Nephron (organoid): ENCODE data around the gene GNB5.
A peak's percentile ranks its signal among the peaks of the same experiment; 100 is the strongest.

ENCODE experiments used
- H3K27ac Mint-ChIP-seq, 3 experiments: 2 replicates each; pipeline ENCODE4 v1.8.0; 2020; ENCODE audit warnings: mixed read lengths in 3 of 3, mild to moderate bottlenecking in 2 of 3, moderate library complexity in 1 of 3
- H3K27me3 Mint-ChIP-seq: 2 replicates; pipeline ENCODE4 v1.8.0; 2021; ENCODE audit warnings: low read depth, mild to moderate bottlenecking, moderate library complexity, mixed read lengths
- H3K36me3 Mint-ChIP-seq: 2 replicates; pipeline ENCODE4 v1.8.0; 2020; ENCODE audit warnings: low read depth, mixed read lengths
- H3K4me1 Mint-ChIP-seq: 2 replicates; pipeline ENCODE4 v1.8.0; 2020; ENCODE audit warnings: mixed read lengths
- H3K4me3 Mint-ChIP-seq, 3 experiments: 2 replicates each; pipeline ENCODE4 v1.8.0; 2020; ENCODE audit warnings: mild to moderate bottlenecking in 3 of 3, mixed read lengths in 3 of 3, moderate library complexity in 2 of 3
- H3K9me3 Mint-ChIP-seq: 2 replicates; pipeline ENCODE4 v1.8.0; 2020; ENCODE audit warnings: mixed read lengths
- TF ChIP-seq, protein P1 (sequence below), 3 experiments: fragments of 200-600 bp; sonication (generic); IDR thresholded peaks; one replicate each; pipeline ENCODE4 v1.5.0; 2021; ENCODE audit warnings: antibody characterized with exemption in 3 of 3; ENCODE audit not compliant: unreplicated experiment in 3 of 3

The GNB5 gene

DNA sequence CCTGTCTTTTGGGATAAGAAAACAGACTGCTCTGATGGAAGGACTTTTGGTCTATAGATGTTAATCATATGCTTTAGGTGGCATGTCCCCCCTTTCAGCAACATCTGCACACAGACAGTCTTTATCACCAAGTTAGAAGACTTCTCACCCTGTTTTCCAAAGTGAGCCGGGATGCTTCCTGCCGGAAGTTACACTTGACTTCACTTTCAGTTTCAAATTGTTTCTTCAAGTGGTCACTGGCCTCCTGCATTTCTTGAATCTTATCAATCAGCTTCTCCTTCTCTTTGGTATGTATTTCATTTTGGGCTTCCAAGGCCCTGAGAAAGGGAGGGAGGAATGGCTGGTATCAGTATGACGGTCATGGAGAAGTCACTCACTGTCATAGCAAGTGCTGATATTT is 27.2 kb upstream of the GNB5 start:
- H3K36me3 Mint-ChIP-seq: peaks cover 14% of the 10 kb centered on the region
- peaks cover 10% of the 10 kb centered on the region for H3K4me1 Mint-ChIP-seq
- no peak overlapping the region for H3K4me3 Mint-ChIP-seq
- peaks cover 5% of the 10 kb centered on the region for H3K27me3 Mint-ChIP-seq
- H3K9me3 Mint-ChIP-seq: no peaks in the 10 kb centered on the region
- H3K27ac Mint-ChIP-seq: no peak overlapping the region
- TF ChIP-seq, protein P1, sequence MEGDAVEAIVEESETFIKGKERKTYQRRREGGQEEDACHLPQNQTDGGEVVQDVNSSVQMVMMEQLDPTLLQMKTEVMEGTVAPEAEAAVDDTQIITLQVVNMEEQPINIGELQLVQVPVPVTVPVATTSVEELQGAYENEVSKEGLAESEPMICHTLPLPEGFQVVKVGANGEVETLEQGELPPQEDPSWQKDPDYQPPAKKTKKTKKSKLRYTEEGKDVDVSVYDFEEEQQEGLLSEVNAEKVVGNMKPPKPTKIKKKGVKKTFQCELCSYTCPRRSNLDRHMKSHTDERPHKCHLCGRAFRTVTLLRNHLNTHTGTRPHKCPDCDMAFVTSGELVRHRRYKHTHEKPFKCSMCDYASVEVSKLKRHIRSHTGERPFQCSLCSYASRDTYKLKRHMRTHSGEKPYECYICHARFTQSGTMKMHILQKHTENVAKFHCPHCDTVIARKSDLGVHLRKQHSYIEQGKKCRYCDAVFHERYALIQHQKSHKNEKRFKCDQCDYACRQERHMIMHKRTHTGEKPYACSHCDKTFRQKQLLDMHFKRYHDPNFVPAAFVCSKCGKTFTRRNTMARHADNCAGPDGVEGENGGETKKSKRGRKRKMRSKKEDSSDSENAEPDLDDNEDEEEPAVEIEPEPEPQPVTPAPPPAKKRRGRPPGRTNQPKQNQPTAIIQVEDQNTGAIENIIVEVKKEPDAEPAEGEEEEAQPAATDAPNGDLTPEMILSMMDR (IDR thresholded peaks at IDR 0.05; ENCODE audit: unreplicated experiment in 3 of 3): no peak

DNA sequence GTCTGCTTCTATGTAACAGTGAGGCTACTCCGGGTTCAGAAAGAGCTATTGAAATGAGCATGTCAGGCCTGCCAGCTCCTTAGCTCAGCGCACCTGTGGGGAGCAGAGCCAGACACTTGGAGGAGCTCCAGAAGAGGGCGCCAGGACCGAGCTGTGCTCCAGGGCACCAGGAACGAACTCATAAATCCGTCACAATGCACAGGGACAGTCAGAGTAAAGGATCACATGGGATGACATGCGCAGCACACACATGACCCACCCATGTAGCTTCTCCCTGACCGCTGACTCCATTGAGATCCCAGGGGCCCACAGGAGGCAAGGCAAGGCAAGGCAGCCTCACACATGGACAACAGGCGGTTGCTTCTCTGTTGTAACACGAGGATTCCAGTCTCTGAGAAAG is 26.0 kb upstream of the GNB5 start:
- H3K27ac Mint-ChIP-seq: no peak overlapping the region
- peaks cover 10% of the 10 kb centered on the region for H3K4me1 Mint-ChIP-seq
- H3K27me3 Mint-ChIP-seq: no peaks in the 10 kb centered on the region
- H3K9me3 Mint-ChIP-seq: no peaks in the 10 kb centered on the region
- H3K36me3 Mint-ChIP-seq: peaks cover 7% of the 10 kb centered on the region
- H3K4me3 Mint-ChIP-seq: no peak overlapping the region
- TF ChIP-seq, protein P1 (IDR thresholded peaks at IDR 0.05; ENCODE audit: unreplicated experiment in 3 of 3): no peak

DNA sequence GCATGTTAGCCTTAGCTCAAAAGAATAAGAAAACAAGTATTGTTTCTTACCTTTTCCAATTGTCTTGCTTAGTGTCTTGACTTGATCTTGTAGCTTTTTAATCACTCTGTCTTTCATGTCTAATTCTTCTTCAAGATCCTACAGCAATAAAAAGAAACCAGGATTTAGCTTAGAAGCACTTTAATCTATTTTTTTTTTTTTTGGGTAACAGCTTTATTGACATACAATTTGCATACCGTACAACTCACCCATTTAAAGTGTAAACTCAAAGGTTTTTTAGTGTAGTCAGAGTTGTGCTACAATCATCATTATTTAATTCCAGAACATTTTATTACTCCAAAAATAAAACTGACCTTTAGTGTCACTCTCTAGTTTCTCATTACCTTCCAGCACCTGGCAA is 23.4 kb upstream of the GNB5 start:
- Mint-ChIP-seq H3K9me3 (no peaks in the 10 kb centered on the region), H3K4me3 (no peak overlapping the region), H3K36me3 (peaks cover 4% of the 10 kb centered on the region), H3K27me3 (no peaks in the 10 kb centered on the region), H3K4me1 (peaks cover 10% of the 10 kb centered on the region), H3K27ac (no peak overlapping the region)
- TF ChIP-seq, protein P1 (IDR thresholded peaks at IDR 0.05; ENCODE audit: unreplicated experiment in 3 of 3): no peak

DNA sequence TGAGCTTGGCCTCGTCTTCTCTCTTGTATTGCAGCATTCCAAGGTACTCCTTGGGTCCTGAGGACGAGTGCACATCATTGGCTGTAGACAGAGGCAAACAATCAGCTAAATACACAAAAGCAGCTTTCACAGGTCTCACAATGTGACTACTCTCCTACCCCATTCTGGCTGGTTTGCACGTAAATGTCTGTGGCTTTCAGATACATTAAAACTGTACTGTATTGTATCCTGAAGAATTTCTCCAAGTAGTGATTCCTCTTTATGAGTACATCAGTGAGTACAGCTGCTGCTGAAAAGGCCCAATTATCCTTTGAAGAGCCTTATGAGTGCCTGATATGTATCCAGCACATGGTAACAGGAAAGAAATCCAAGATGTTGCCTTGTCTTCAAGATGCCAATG is 22.0 kb upstream of the GNB5 start:
- no peaks in the 10 kb centered on the region for H3K9me3 Mint-ChIP-seq
- H3K36me3 Mint-ChIP-seq: peaks cover 4% of the 10 kb centered on the region
- TF ChIP-seq, protein P1 (IDR thresholded peaks at IDR 0.05; ENCODE audit: unreplicated experiment in 3 of 3): no peak
- peak overlapping the region in 1 of 3 experiments; percentile 55 for H3K27ac Mint-ChIP-seq
- H3K4me3 Mint-ChIP-seq: no peak overlapping the region
- peaks cover 10% of the 10 kb centered on the region for H3K4me1 Mint-ChIP-seq
- no peaks in the 10 kb centered on the region for H3K27me3 Mint-ChIP-seq

DNA sequence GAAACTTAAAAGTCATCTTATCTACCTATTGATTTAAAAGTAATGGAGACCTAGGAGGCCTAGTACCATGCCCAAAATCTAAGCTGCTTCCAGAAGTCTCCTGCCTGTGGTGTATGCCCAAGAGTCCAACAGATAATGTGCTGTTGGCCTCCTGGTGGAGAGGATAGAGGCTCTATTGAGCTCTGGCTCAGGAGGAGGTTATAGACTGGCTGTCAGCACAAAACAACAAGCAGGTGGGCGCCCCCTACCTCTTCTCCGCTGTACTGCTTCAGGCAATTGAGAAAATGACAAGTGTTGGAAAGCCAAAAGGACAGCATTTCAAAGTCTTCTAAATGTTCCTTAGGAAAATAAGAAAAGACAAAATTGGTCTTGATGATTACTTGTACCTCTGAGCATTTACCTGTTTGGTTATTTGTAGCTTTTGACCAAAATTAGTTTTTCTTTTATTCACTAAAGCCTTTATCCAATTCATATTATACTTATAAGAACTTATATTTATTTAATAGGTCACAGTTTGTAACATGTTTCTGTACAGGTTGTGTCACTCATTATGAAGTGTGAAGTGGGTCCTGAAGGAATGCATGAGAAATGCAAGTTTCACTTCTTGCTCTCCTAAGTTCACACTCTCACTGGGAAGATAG is 17.2 kb upstream of the GNB5 start:
- Mint-ChIP-seq H3K9me3 (no peaks in the 10 kb centered on the region), H3K4me1 (peaks cover under 1% of the 10 kb centered on the region), H3K27ac (no peak overlapping the region), H3K36me3 (peaks cover 4% of the 10 kb centered on the region), H3K4me3 (no peak overlapping the region), H3K27me3 (no peaks in the 10 kb centered on the region)
- TF ChIP-seq, protein P1 (IDR thresholded peaks at IDR 0.05; ENCODE audit: unreplicated experiment in 3 of 3): peak; percentile 49 to 65 (median 59)

DNA sequence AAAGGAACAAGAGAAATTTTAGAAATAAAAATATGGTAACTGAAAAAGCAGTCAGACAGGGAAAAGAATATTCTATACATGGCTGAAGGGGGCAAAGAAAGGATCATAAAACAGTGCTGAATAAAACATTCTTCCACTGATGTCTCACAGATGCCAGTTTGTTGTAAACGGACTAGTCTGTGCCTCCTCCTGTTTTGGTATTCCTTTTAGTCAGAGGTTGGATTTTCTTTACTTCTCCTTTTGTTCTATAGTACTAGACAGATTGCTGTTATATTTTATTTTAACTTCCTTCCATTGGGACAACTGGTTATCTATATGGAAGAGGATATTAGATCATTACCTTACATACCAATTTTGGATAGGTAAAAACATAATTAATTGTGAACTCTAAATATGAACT is 16.0 kb upstream of the GNB5 start:
- Mint-ChIP-seq H3K36me3 (peaks cover 4% of the 10 kb centered on the region), H3K4me3 (no peak overlapping the region)

More for the DNA sequence above, 16.0 kb upstream of the GNB5 start:
- H3K4me1 Mint-ChIP-seq: no peaks in the 10 kb centered on the region
- H3K27ac Mint-ChIP-seq: no peak overlapping the region
- no peaks in the 10 kb centered on the region for H3K9me3 Mint-ChIP-seq
- H3K27me3 Mint-ChIP-seq: no peaks in the 10 kb centered on the region
- TF ChIP-seq, protein P1 (IDR thresholded peaks at IDR 0.05; ENCODE audit: unreplicated experiment in 3 of 3): no peak
